Sciatic nerve (tissue), 2 donors: ENCODE results near the gene MATN4. TPM values are rescaled to one million over a fixed set of nuclear protein-coding genes. Genes with fewer than 3 reads are reported as not detected.
A peak's percentile ranks its signal among the peaks of the same experiment; 100 is the strongest.

Experiments used
- ATAC-seq: fragments of 200-7000 bp; cut with Tn5 transposase; one replicate; pipeline ENCODE4 v1.9.1; 2020; ENCODE audit warnings: mild to moderate bottlenecking, moderate library complexity
- DNase-seq: peaks from one replicate; pipeline ENCODE4 v3.0.0-alpha.2; 2020; ENCODE audit warnings: low spot score
- intact Hi-C: fragments of 100-400 bp; cut with DNase I; formaldehyde crosslinking; loops from one replicate; pipeline ENCODE4 v1.14.2; 2022
- total RNA-seq: library from RNA; stranded (reverse); fragmentation: NEBNext Ultra II Directional; extraction: Animal tissue kit (Norgen Biotek cat#: 25700); gene quantifications from one replicate; pipeline ENCODE4 v1.2.1, GENCODE V29; 2021
- donor health status: DM: no; HTN: no; CAD: no.
- donor health status: DM: no; HTN: no; CAD: no.

The MATN4 gene
- total RNA-seq, 1 donor from 2014 or later = 0.22 TPM

GRCh38 chr20:45269754-45270270, 38.3 kb downstream of the MATN4 start:
- intact Hi-C loops = no loop called here
- ATAC-seq (no peak), DNase-seq (no peak)

GRCh38 chr20:45269056-45269455, 39.0 kb downstream of the MATN4 start:
- DNase-seq = no peak
- intact Hi-C loops = no loop called here

GRCh38 chr20:45268531-45268930, 39.6 kb downstream of the MATN4 start:
- intact Hi-C loops = no loop called here
- no peak for ATAC-seq
- DNase-seq = no peak

More at GRCh38 chr20:45269056-45269455, 39.0 kb downstream of the MATN4 start:
- no peak for ATAC-seq

DNA sequence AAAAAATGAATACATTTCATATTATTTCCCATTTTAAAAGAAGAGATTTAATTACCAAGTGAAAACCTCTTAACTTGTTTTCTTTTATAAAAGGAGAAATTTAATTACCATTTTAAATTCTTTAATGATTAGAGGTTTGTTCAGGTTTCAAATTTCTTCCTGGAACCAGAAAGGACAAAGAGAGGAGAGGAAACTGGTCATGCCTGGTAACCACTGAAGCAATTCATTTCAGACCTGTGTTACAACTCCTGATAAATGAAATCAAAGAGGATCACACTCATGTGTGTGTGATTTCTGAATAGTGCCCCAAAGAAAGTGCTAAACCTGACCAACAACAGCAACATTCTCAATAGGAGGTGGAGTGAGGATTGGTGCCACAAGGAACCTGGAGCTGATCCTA, 41.1 kb downstream of the MATN4 start:
- DNase-seq (no peak), ATAC-seq (no peak)
- intact Hi-C loops = no loop called here

DNA sequence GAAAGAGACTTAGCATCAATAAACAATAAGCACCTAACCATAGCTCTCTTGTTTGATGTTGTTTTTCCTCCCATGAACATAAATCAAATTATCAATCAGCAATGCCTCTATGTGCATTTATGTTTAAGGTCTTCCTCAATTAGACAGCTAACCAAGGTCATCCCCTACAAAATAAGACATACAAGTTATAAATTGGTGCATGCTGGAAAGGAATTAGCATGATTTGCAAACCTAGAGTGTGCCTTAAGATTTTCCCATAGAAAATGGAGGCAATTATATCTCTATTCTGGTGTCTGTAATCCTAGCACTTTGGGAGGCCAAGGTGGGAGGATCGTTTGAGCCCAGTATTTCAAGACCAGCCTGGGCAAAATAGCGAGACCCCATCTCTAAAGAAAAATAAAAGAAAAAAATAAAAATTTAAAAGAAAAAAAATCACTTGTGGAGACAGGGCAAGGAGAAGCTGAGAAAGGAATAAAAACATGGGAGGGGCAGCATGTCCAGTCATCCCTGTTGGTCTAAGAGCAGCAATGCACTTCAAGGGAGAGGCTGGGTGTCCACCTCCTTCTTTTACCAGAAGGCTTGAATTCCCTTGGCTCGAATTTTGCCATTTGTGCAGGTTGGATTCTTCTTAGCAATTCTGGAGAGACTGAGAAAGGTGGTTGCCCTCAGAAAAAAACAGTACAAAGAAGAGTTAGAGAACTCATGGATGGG, 44.4 kb downstream of the MATN4 start:
- intact Hi-C loops = no loop called here
- DNase-seq (no peak), ATAC-seq (no peak)

- DNase-seq = no peak
- no peak for ATAC-seq
- intact Hi-C loops = no loop called here
Measured at GRCh38 chr20:45258664-45259063, 49.4 kb downstream of the MATN4 start.

GRCh38 chr20:45258259-45258658, 49.8 kb downstream of the MATN4 start:
- ATAC-seq (no peak), DNase-seq (no peak)
- intact Hi-C loops = no loop called here

DNA sequence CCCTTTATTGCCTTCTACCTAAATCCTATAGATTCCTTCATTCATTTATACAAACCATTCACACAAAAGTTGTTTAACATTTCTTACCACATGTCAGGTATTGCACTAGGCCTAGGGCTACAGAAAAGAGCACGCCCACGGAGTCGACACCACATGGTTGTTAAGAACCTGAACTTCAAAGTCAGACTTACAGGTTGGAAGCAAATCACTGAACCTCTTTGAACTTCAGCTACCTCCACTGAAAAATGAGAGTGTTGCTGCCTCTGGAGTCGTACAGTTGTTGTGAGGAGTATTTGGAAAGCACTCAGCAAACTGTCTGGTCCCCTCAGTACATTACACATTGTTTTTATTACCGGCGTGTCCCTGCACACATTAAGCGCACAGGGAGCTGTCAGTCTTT, 50.4 kb downstream of the MATN4 start:
- DNase-seq (no peak), ATAC-seq (no peak)
- intact Hi-C loops = no loop called here

GRCh38 chr20:45257161-45257560, 50.9 kb downstream of the MATN4 start:
- ATAC-seq (no peak), DNase-seq (no peak)
- intact Hi-C loops = no loop called here

GRCh38 chr20:45254383-45255262, 53.5 kb downstream of the MATN4 start, which contains the start of gene SLPI:
Gene SLPI, minus strand, starts transcription at chr20:45254564. Its CDS starts 21 bp downstream, at chr20:45254543.
- intact Hi-C loops = no loop called here
- DNase-seq (no peak), ATAC-seq (peak; percentile 94)

- intact Hi-C loops = no loop called here
- no peak for ATAC-seq
- no peak for DNase-seq
Measured at GRCh38 chr20:45253261-45253660, 54.8 kb downstream of the MATN4 start.

DNA sequence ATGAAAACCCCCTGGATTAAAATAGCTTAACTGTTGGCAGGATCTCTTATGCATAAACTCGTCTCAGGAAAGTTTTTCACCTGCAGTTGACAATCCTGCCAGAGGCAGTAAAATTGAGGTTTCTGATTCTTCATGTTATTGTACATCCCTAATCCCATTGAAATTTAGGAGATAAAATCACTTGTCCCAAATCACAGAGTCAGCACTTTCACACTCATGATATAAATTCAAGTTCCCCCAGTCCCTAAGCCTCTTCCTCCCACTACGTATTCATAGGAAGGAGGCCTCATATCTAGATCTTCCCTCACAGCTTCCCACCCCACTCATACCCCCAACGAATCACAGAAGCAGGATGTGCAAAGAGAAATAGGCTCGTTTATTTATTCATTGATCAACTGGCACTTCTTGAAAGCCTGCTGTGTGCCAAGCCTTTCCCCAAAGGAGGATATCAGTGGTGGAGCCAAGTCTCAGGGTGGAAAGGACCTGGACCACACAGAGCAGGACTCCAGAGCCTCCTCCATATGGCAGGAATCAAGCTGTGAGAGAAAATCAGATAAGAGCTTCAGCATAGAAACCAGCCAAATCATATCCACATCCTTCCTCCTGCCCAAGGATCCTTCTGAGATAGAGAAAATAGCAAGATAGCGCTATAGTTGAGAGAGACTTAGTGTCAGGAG, 56.1 kb downstream of the MATN4 start:
- intact Hi-C loops = no loop called here
- DNase-seq (no peak), ATAC-seq (no peak)

DNA sequence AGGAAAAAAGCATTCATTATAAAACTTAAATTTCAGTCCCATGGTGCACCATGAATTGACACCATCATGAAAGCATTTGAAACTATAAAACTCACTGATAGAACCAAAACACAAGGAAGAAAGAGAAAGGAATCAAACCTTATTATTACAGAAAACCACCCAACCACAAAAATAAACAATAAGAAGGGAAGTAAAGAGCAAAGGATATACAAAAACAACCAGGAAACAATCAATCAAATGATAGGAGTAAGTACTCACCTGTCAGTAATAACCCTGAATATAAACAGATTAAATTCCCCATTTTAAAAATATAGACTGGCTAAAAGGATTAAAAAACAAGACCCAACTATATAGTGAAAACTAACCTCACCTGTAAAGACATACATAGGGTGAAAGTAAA, 59.5 kb downstream of the MATN4 start:
- DNase-seq (no peak), ATAC-seq (no peak)
- intact Hi-C loops = no loop called here

DNA sequence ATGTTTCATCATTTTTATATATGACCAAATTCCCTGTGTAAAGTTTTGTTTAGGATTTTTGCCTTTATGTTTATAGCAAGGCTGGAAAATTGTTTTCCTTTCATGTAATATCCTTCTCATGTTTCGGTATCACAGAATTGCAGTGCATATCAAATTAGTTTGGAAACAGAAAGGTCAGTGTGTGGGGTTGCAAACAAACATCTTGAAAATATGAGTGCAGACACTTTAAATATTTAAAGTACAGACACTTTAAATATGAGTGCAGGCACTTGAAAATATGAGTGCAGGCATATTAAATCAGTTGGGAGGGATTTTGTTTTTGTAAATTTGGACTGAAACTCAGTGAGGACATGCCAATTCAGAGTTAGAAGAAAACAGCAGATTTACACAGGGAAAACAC, 60.2 kb downstream of the MATN4 start:
- intact Hi-C loops = no loop called here
- no peak for ATAC-seq

GRCh38 chr20:45246109-45246508, 62.0 kb downstream of the MATN4 start:
- ATAC-seq (no peak), DNase-seq (no peak)
- intact Hi-C loops = no loop called here

More for the DNA sequence above, 60.2 kb downstream of the MATN4 start:
- DNase-seq = no peak

Other genes starting within 250 kb of the MATN4 start
- gene KCNS1, start 207.2 kb downstream of the MATN4 start, total RNA-seq = not detected
- not detected for gene WFDC5, start 193.1 kb downstream of the MATN4 start, total RNA-seq
- not detected for gene WFDC12, start 183.8 kb downstream of the MATN4 start, total RNA-seq
- 1.8 TPM for gene PI3, start 133.4 kb downstream of the MATN4 start, total RNA-seq
- gene SEMG1, start 101.3 kb downstream of the MATN4 start, total RNA-seq = not detected
- not detected for gene SEMG2, start 86.9 kb downstream of the MATN4 start, total RNA-seq
- 95.5 TPM for gene SLPI, start 53.7 kb downstream of the MATN4 start, total RNA-seq
- gene RBPJL, start 1.5 kb downstream of the MATN4 start, total RNA-seq = not detected
- 77.7 TPM for gene SDC4, start 40.1 kb upstream of the MATN4 start, total RNA-seq
- gene SYS1, start 54.9 kb upstream of the MATN4 start, total RNA-seq = 24.0 TPM
- gene TP53TG5, start 70.0 kb upstream of the MATN4 start, total RNA-seq = not detected
- gene DBNDD2, start 100.0 kb upstream of the MATN4 start, total RNA-seq = 49.0 TPM
- 67.4 TPM for gene PIGT, start 107.8 kb upstream of the MATN4 start, total RNA-seq
- 4.1 TPM for gene WFDC2, start 161.5 kb upstream of the MATN4 start, total RNA-seq
- gene SPINT3, start 207.3 kb upstream of the MATN4 start, total RNA-seq = not detected
- not detected for gene WFDC6, start 231.2 kb upstream of the MATN4 start, total RNA-seq
- not detected for gene EPPIN, start 239.1 kb upstream of the MATN4 start, total RNA-seq